Epidermal melanocyte (primary cell): ENCODE measurements around the gene VCX2.
"Not testable (repeated sequence)": the region's sequence is repeated elsewhere in the genome, so short reads cannot be mapped to it uniquely, and the experiment has no call there.

Source experiments
- DNase-seq: peaks from one replicate; pipeline ENCODE4 v3.0.0; 2011; ENCODE audit warnings: low spot score; ENCODE audit not compliant: insufficient read length

VCX2 gene

DNA sequence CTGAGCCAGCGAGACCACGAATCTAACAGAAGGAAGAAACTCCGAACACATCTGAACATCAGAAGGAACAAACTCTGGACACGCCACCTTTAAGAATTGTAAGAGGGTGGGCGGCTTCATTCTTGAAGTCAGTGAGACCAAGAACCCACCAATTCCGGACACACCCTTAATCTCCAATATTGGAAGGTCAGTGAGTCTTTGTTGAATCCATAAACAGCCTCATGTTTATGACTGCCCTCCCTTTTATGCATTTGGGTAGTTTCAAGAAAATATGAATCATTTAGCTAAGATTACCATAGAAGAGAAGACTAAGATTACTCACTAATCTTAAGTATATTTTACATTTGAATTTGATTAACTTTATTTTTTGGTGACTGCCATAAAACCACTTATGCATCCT is 48.5 kb downstream of the VCX2 start:
- no peak for DNase-seq

DNA sequence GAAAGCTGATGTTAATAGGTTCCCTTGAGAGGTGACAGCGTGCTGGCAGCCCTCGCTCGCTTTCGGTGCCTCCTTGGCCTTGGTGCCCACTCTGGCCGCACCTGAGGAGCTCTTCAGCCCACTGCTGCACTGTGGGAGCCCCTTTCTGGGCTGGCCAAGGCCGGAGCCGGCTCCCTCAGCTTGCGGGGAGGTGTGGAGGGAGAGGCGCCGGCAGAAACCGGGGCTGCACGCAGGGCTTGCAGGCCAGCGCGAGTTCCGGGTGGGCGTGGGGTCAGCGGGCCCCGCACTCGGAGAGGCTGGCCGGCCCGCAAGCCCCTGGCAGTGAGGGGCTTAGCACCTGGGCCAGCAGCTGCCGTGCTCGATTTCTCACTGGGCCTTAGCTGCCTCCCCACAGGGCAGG is 49.7 kb downstream of the VCX2 start:
- not testable (repeated sequence) for DNase-seq
